Measurements from ENCODE around the gene ENOX1. TPM values are rescaled to one million over a fixed set of nuclear protein-coding genes. Genes with fewer than 3 reads are reported as not detected.

The ENOX1 gene
- total RNA-seq, 1 donor from 2014 or later: 8.7 TPM

GRCh38 chr13:43665388-43665787 is 121.4 kb downstream of the ENOX1 start:
- Mint-ChIP-seq H3K9me3 (ENCODE audit: unreplicated experiment) (no peaks in the 10 kb centered on the region), H3K27ac (ENCODE audit: unreplicated experiment) (no peak overlapping the region), H3K4me3 (ENCODE audit: unreplicated experiment) (no peak overlapping the region), H3K27me3 (ENCODE audit: unreplicated experiment) (no peaks in the 10 kb centered on the region), H3K36me3 (ENCODE audit: unreplicated experiment) (no peaks in the 10 kb centered on the region), H3K4me1 (ENCODE audit: low read depth, unreplicated experiment) (peaks cover 1% of the 10 kb centered on the region)
- DNase-seq: no peak
- TF ChIP-seq, protein P1, sequence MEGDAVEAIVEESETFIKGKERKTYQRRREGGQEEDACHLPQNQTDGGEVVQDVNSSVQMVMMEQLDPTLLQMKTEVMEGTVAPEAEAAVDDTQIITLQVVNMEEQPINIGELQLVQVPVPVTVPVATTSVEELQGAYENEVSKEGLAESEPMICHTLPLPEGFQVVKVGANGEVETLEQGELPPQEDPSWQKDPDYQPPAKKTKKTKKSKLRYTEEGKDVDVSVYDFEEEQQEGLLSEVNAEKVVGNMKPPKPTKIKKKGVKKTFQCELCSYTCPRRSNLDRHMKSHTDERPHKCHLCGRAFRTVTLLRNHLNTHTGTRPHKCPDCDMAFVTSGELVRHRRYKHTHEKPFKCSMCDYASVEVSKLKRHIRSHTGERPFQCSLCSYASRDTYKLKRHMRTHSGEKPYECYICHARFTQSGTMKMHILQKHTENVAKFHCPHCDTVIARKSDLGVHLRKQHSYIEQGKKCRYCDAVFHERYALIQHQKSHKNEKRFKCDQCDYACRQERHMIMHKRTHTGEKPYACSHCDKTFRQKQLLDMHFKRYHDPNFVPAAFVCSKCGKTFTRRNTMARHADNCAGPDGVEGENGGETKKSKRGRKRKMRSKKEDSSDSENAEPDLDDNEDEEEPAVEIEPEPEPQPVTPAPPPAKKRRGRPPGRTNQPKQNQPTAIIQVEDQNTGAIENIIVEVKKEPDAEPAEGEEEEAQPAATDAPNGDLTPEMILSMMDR (IDR thresholded peaks at IDR 0.05; ENCODE audit: partially characterized antibody, unreplicated experiment): no peak

DNA sequence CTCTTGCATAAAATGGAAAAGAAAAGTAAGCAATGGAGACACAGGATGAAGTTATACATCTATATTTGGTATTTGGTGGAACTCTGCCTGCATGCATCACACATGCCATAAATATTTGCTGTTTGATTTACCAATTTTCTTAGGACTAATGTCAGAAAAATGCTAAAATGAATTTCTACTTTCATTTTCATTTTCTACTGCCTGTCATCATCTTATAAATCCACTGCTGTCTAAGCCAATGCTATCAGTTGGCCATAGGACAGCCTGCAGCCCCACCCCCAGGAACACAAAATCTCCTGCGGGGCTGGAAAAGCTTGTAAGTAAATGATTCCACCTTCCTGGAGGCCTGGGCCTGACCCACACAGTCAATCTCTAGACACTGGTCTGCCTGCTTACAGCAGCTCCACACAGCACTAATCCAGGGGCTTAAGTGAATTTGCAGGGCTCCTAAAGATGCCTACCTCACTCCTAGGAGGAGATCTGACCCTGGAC is 122.0 kb downstream of the ENOX1 start:
- no peaks in the 10 kb centered on the region for H3K9me3 Mint-ChIP-seq (ENCODE audit: unreplicated experiment)
- H3K4me3 Mint-ChIP-seq (ENCODE audit: unreplicated experiment): no peak overlapping the region
- no peaks in the 10 kb centered on the region for H3K36me3 Mint-ChIP-seq (ENCODE audit: unreplicated experiment)
- no peak for DNase-seq
- no peak overlapping the region for H3K27ac Mint-ChIP-seq (ENCODE audit: unreplicated experiment)
- TF ChIP-seq, protein P1 (IDR thresholded peaks at IDR 0.05; ENCODE audit: partially characterized antibody, unreplicated experiment): no peak
- peaks cover 1% of the 10 kb centered on the region for H3K4me1 Mint-ChIP-seq (ENCODE audit: low read depth, unreplicated experiment)
- no peaks in the 10 kb centered on the region for H3K27me3 Mint-ChIP-seq (ENCODE audit: unreplicated experiment)

- Mint-ChIP-seq H3K4me1 (ENCODE audit: low read depth, unreplicated experiment) (peaks cover 1% of the 10 kb centered on the region), H3K9me3 (ENCODE audit: unreplicated experiment) (no peaks in the 10 kb centered on the region), H3K27ac (ENCODE audit: unreplicated experiment) (no peak overlapping the region), H3K27me3 (ENCODE audit: unreplicated experiment) (no peaks in the 10 kb centered on the region), H3K4me3 (ENCODE audit: unreplicated experiment) (no peak overlapping the region), H3K36me3 (ENCODE audit: unreplicated experiment) (no peaks in the 10 kb centered on the region)
- DNase-seq: no peak
- TF ChIP-seq, protein P1 (IDR thresholded peaks at IDR 0.05; ENCODE audit: partially characterized antibody, unreplicated experiment): no peak
Observed at GRCh38 chr13:43663474-43664090, 123.2 kb downstream of the ENOX1 start.

DNA sequence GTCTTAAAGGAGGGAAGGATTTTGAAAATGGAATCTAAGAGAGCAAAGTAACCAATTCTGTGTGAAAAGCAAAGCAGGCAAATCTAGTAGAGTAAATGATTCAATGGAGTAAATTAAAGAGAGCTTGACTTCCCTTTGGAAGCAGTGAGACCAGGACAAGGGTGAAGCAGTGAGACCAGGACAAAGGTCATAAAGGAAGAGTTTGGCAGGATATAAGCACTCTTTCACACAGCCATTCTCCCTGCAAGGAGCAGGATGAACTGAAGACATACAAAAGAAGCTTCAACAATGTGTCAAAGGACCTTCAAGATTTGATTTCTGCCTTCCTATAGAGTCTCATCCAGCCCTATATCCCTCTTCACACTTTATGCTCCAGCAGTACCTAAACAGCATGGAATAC is 123.8 kb downstream of the ENOX1 start:
- no peak for DNase-seq
- TF ChIP-seq, protein P1 (IDR thresholded peaks at IDR 0.05; ENCODE audit: partially characterized antibody, unreplicated experiment): no peak
- no peak overlapping the region for H3K27ac Mint-ChIP-seq (ENCODE audit: unreplicated experiment)
- H3K9me3 Mint-ChIP-seq (ENCODE audit: unreplicated experiment): no peaks in the 10 kb centered on the region
- no peak overlapping the region for H3K4me3 Mint-ChIP-seq (ENCODE audit: unreplicated experiment)
- H3K36me3 Mint-ChIP-seq (ENCODE audit: unreplicated experiment): no peaks in the 10 kb centered on the region
- H3K4me1 Mint-ChIP-seq (ENCODE audit: low read depth, unreplicated experiment): peaks cover 1% of the 10 kb centered on the region
- no peaks in the 10 kb centered on the region for H3K27me3 Mint-ChIP-seq (ENCODE audit: unreplicated experiment)

DNA sequence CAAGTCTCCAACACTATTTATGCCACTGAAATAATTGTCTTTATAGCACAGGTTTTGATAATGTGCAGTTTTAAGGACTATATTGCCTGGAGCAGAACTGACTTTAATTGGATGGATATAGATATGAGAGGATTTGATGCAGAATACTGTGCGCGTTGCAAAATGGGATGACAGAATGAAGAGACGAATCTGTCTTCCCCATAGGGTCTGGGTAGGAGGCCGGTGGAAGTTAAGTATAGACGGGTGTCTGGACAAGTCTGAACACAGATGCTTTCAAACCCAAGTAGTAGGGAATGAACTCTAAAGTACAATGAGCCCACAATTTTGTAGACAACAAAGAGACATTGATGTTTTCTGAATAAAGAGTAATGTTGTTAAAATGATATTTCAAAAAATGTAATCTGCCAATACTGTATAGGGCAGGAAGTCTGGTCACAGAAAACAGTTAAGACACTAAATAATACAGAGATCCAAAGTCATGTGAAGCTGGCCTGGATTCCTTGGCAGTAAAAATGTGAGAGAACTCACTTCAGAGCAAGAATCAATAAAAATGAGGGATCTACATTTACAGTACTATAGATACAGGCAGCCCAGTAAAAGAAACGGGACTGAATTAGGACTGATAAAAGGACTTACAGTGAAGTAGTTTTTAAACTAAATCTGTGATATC is 125.5 kb downstream of the ENOX1 start:
- Mint-ChIP-seq H3K4me1 (ENCODE audit: low read depth, unreplicated experiment) (no peaks in the 10 kb centered on the region), H3K36me3 (ENCODE audit: unreplicated experiment) (no peaks in the 10 kb centered on the region), H3K27ac (ENCODE audit: unreplicated experiment) (no peak overlapping the region), H3K9me3 (ENCODE audit: unreplicated experiment) (no peaks in the 10 kb centered on the region), H3K4me3 (ENCODE audit: unreplicated experiment) (no peak overlapping the region), H3K27me3 (ENCODE audit: unreplicated experiment) (no peaks in the 10 kb centered on the region)
- TF ChIP-seq, protein P1 (IDR thresholded peaks at IDR 0.05; ENCODE audit: partially characterized antibody, unreplicated experiment): no peak
- DNase-seq: no peak
